ENCODE data around the gene FRK.

FRK gene

GRCh38 chr6:116022841-116023445 is 37.7 kb downstream of the FRK start:
- no peak for DNase-seq (ENCODE audit: extremely low read depth, insufficient read length)
- H3K4me3 ChIP-seq (replicated peaks; ENCODE audit: low read depth, low read length), result no peak overlapping the region
- TF ChIP-seq CTCF (IDR thresholded peaks at IDR 0.05; ENCODE audit: insufficient read depth, low read length, poor library complexity, severe bottlenecking), result no peak
- H3K27me3 ChIP-seq (replicated peaks; ENCODE audit: control insufficient read depth, insufficient read depth, low read length), result no peaks in the 10 kb centered on the region
- no peaks in the 10 kb centered on the region for H3K36me3 ChIP-seq (ENCODE audit: control insufficient read depth, insufficient read depth, low read length)

- Histone ChIP-seq H3K27me3 (replicated peaks; ENCODE audit: control insufficient read depth, insufficient read depth, low read length) (no peaks in the 10 kb centered on the region), H3K4me3 (replicated peaks; ENCODE audit: low read depth, low read length) (no peak overlapping the region), H3K36me3 (ENCODE audit: control insufficient read depth, insufficient read depth, low read length) (no peaks in the 10 kb centered on the region)
- DNase-seq (ENCODE audit: extremely low read depth, insufficient read length), result peak; percentile 35
- TF ChIP-seq CTCF (IDR thresholded peaks at IDR 0.05; ENCODE audit: insufficient read depth, low read length, poor library complexity, severe bottlenecking), result no peak
Measured at GRCh38 chr6:116020738-116021137, 40.0 kb downstream of the FRK start.

- H3K36me3 ChIP-seq (ENCODE audit: control insufficient read depth, insufficient read depth, low read length), result no peaks in the 10 kb centered on the region
- TF ChIP-seq CTCF (IDR thresholded peaks at IDR 0.05; ENCODE audit: insufficient read depth, low read length, poor library complexity, severe bottlenecking), result no peak
- peak; percentile 34 for DNase-seq (ENCODE audit: extremely low read depth, insufficient read length)
- H3K27me3 ChIP-seq (replicated peaks; ENCODE audit: control insufficient read depth, insufficient read depth, low read length), result no peaks in the 10 kb centered on the region
- no peak overlapping the region for H3K4me3 ChIP-seq (replicated peaks; ENCODE audit: low read depth, low read length)
Measured at GRCh38 chr6:116019428-116019827, 41.3 kb downstream of the FRK start.

GRCh38 chr6:116018976-116019375 is 41.7 kb downstream of the FRK start:
- Histone ChIP-seq H3K4me3 (replicated peaks; ENCODE audit: low read depth, low read length) (no peak overlapping the region), H3K36me3 (ENCODE audit: control insufficient read depth, insufficient read depth, low read length) (no peaks in the 10 kb centered on the region), H3K27me3 (replicated peaks; ENCODE audit: control insufficient read depth, insufficient read depth, low read length) (no peaks in the 10 kb centered on the region)
- TF ChIP-seq CTCF (IDR thresholded peaks at IDR 0.05; ENCODE audit: insufficient read depth, low read length, poor library complexity, severe bottlenecking), result no peak
- no peak for DNase-seq (ENCODE audit: extremely low read depth, insufficient read length)

GRCh38 chr6:116017546-116018295 is 43.0 kb downstream of the FRK start:
- Histone ChIP-seq H3K27me3 (replicated peaks; ENCODE audit: control insufficient read depth, insufficient read depth, low read length) (no peaks in the 10 kb centered on the region), H3K4me3 (replicated peaks; ENCODE audit: low read depth, low read length) (no peak overlapping the region), H3K36me3 (ENCODE audit: control insufficient read depth, insufficient read depth, low read length) (no peaks in the 10 kb centered on the region)
- no peak for TF ChIP-seq CTCF (IDR thresholded peaks at IDR 0.05; ENCODE audit: insufficient read depth, low read length, poor library complexity, severe bottlenecking)
- no peak for DNase-seq (ENCODE audit: extremely low read depth, insufficient read length)

Data from GM06990 (cell line).